ENCODE results near the gene CDH24. TPM values are rescaled to one million over a fixed set of nuclear protein-coding genes. Genes with fewer than 3 reads are reported as not detected.

CDH24 gene
- total RNA-seq, 4 donors from 2014 or later: 1.6 to 4.9 (median 1.8) TPM

DNA sequence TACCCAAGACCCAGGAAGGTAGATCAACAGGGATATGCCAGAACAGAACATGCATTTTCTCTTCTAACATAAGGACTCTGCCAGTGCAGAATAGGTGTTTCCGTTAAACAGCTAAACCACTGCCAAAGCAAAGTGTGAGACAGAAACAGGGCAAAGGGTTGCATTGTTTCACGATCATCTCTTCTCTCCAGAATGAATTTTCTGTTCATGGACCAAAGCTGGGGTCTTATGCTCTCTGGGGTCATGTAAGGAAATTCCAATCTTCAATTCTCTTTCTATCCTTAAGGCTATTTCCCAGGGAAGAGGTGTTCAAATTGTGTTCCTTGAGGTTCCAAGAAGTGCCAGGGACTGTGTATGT is 33.5 kb downstream of the CDH24 start:
- DNase-seq (ENCODE audit: low spot score) (no peak), ATAC-seq (ENCODE audit: low FRiP score) (no peak)
- TF ChIP-seq, protein P1, sequence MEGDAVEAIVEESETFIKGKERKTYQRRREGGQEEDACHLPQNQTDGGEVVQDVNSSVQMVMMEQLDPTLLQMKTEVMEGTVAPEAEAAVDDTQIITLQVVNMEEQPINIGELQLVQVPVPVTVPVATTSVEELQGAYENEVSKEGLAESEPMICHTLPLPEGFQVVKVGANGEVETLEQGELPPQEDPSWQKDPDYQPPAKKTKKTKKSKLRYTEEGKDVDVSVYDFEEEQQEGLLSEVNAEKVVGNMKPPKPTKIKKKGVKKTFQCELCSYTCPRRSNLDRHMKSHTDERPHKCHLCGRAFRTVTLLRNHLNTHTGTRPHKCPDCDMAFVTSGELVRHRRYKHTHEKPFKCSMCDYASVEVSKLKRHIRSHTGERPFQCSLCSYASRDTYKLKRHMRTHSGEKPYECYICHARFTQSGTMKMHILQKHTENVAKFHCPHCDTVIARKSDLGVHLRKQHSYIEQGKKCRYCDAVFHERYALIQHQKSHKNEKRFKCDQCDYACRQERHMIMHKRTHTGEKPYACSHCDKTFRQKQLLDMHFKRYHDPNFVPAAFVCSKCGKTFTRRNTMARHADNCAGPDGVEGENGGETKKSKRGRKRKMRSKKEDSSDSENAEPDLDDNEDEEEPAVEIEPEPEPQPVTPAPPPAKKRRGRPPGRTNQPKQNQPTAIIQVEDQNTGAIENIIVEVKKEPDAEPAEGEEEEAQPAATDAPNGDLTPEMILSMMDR (IDR thresholded peaks at IDR 0.05): no peak

DNA sequence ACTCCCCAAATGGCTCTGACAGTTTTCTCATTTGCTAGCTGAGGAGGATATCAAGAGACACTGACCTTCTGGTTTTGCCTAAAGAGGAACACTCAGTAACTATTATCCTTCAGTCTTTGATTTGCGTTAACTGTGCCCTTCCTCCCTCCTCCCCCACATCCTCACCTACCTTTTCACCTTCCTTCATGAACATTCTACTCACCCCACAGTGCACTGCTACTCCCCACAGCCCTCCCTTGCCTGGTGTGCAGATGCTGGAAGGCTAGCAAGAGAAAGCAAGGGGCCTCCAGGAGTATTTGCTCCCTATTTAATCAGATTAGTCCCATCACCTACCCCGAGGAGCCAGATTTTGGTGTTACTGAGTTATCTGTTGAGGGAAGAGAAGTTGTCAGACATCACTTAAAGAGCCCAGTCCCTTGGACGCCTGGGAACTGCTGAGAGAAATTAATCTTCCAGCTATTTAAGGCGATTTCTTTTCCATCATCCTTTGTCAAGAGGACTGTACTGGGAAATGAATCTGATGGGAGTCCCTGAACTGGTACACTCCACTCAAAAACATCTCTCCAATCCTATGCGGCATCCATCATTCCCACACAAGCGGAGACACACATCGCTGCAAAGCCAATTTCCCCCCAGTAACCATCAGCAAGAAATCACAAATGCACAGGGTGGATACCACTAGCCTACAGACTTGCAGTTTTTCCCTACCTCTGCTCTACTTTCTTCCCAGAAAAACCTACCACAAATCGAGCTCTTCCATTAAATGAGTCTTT is 34.1 kb downstream of the CDH24 start:
- no peak for ATAC-seq (ENCODE audit: low FRiP score)
- TF ChIP-seq, protein P1 (IDR thresholded peaks at IDR 0.05): no peak
- DNase-seq (ENCODE audit: low spot score): no peak

DNA sequence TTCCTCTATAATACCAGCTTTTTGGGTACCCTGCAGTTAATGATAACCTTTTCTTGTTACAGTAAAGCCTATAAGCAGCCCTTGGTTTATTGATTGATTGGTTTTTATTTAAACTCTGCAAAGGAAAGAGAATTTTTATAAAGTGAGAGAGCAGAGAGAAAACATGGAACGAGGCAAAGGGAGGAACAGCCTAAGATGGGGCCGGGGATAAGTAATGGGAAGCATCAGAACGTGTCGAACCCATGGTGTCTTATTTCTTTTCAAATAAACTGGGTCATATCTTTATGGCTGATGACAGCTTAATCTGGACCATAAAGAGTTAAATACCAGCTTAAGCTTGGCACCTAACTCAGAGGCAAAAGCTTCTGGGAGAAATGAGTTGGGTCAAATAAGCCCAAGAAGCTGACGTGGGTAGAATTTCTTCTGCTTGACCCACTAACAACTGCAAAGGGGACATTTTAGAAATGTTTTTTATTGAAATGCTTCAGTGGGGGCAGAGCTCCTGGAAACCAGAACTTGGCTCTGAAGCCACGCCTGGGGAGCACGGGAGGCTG is 35.4 kb downstream of the CDH24 start:
- DNase-seq (ENCODE audit: low spot score): no peak
- TF ChIP-seq, protein P1 (IDR thresholded peaks at IDR 0.05): no peak
- no peak for ATAC-seq (ENCODE audit: low FRiP score)

DNA sequence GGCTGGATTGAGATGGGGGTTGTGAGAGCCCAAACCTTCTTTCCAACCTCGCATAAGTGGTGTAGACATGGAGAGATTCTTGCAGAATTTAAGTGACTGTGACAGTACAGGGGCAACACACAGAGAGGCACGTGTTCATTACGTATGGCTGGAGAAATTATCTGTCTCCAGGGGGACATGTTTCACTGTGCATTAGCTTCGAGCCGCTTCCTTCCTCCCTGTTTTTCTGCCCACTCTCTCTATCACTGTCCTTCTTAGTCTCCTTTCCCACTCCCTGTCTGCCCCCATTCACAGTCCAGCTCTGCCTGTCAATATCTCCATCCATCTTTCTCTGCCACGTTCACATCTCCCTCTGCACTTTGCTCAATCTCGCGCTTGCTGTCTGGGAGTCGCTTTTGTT is 35.9 kb downstream of the CDH24 start:
- no peak for ATAC-seq (ENCODE audit: low FRiP score)
- TF ChIP-seq, protein P1 (IDR thresholded peaks at IDR 0.05): no peak
- no peak for DNase-seq (ENCODE audit: low spot score)

DNA sequence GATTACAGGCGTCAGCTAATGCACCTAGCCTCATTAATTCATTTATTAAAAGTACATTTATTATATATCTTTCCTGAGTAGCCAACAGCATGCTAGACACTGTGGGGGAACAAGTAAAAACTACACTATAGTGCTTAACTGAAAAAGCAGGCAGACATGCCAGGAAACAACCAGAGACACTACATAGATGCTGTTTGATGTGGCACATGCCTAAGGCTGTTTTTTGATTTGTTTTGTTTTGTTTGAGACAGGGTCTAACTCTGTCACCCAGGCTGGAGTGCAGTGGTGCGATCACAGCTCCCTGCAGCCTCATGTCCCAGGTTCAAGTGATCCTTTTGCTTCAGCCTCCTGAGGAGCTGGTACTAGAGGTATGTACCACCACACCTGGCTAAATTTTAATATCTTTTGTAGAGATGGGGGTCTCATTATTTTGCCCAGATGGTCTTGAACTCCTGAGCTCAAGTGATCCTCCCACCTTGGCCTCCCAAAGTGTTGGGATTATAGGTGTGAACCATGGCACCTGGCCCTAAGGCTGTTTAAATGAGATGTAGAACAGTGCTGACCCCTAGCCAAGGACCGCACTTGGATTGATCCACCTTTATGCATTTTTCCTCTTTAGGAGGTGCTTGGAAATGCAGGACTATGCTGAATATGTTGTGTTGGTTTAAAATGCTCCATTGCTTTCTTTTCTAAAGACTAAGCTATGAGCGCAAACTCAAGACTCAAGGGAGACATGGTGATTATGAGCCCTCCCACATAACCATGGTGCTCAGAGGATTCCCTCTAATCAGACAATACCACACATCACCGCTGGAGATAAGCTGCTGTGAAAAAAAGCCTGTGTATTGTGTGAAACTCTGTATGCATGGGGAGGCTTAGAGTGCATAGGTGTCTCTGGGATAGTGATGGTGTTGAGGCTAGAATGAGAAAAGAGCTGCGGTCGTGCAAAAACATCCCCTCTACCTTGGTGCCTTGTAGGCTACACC is 36.9 kb downstream of the CDH24 start:
- TF ChIP-seq, protein P1 (IDR thresholded peaks at IDR 0.05): no peak
- no peak for ATAC-seq (ENCODE audit: low FRiP score)
- DNase-seq (ENCODE audit: low spot score): no peak

DNA sequence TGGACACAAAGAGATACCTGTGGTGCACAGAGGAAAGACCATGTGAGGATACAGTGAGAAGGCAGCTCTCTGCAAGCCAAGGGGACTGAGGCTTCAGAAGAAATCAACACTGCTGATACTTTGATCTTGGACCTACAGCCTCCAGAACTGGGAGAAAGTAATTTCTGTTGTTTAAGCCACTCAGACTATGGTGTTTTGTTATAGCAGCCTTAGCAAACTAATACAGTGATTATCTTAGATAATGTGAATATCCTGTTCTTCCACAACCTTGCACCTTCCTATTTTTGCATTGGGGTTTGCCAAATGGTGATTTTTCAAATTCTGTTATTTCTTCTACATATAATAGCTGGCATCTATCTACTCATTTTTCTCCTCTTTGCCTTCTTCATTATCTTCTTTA is 39.2 kb downstream of the CDH24 start:
- ATAC-seq (ENCODE audit: low FRiP score) (no peak), DNase-seq (ENCODE audit: low spot score) (no peak)
- TF ChIP-seq, protein P1 (IDR thresholded peaks at IDR 0.05): no peak

All from omental fat pad (tissue), 4 donors.